ENCODE measurements around the gene SCAI.

Gene SCAI

DNA sequence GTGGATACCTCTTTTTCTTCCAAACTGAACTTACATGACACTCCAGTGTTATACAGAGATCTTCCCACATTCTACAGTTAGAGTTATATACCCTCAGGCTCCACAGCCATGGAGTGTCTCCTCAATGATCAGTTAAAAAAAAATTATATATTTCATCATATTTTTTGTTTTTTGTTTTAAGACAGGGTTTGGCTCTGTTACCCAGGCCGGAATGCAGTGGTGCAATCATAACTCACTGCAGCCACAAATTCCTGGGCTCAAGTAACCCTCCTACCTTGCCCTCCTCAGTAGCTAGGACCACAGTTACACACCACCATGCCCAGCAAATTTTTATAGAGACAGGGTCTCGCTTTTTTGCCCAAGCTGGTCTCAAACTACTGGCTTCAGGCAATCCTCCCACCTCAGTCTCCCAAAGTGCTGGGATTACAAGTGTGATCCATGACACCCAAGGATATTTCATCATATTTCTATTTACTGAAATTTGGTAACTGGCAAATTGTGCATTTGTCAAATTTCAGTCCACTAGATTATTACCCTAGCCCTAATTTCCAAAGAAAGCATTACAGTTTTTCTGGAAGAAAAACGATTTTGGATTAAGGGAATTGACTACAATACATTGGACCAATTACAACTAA is 18.1 kb upstream of the SCAI start:
- no peak for TF ChIP-seq ZNF274 (IDR thresholded peaks at IDR 0.05; ENCODE audit: low read depth, low read length)
- no peak overlapping the region for H3K4me3 ChIP-seq (ENCODE audit: low read length)

DNA sequence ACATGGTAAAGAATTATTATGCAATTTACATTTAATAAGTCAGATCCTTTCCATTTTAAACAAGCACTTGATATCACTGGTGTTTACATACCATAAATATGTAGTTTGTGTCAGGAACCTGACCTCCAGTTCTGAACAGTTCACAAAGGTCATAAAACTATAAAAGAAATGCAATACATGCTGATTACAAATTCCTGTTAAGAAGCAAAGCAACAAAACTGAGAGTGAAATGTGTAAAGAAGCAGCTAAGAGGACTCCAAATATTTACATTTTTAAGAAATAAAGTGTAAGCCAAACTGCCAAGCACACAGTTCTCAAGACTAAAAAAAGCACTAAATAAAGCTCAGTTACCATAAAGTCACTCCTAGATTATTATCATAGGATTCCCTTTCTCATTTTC is 17.4 kb upstream of the SCAI start:
- TF ChIP-seq ZNF274 (IDR thresholded peaks at IDR 0.05; ENCODE audit: low read depth, low read length): no peak
- no peak overlapping the region for H3K4me3 ChIP-seq (ENCODE audit: low read length)

DNA sequence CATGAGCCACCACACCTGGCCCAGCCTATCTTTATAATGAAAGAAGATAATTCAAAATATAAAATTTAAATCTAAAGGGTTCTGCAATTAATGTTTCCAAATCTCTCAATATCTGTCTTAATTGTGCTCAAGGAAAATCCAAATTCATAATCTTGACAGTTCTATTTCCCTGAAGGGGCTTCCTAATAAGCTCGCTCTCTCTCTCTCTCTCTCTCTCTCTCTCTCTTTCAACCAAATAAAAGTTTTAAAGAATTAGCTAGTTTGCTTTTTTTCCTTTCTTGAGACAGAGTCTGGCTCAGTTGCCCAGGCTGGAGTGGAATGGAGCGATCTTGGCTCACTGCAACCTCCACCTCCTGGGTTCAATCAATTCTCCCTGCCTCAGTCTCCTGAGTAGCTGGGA is 13.2 kb upstream of the SCAI start:
- no peak overlapping the region for H3K4me3 ChIP-seq (ENCODE audit: low read length)
- no peak for TF ChIP-seq ZNF274 (IDR thresholded peaks at IDR 0.05; ENCODE audit: low read depth, low read length)

DNA sequence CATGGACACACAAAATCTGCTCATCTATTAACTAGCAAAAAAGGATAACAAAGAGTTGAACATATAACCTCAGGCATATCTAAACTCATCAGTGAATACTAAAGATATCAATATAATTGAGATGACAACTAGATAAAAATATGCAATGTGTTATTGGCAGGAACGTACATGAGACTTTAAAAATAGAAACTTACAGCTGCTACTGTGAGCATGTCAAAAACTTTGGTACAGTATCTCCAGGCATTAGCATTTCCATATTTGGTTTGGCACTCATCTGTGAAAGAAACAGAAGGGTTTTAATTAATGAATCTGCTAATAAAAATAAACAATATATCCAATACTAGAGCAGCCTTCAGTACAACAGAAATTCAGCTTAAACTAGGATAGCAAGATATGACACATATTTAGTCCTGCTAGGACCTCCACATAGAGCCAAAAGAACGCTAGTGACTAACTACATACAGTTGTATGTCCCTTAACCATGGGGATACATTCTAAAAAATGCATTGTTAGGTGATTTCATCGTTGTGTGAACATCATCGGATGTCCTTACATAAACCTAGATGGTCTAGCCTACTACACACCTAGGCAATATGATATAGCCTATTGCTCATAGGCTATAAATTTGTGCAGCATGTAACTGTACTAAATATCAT is 10.5 kb upstream of the SCAI start:
- H3K4me3 ChIP-seq (ENCODE audit: low read length): no peak overlapping the region
- TF ChIP-seq ZNF274 (IDR thresholded peaks at IDR 0.05; ENCODE audit: low read depth, low read length): no peak

DNA sequence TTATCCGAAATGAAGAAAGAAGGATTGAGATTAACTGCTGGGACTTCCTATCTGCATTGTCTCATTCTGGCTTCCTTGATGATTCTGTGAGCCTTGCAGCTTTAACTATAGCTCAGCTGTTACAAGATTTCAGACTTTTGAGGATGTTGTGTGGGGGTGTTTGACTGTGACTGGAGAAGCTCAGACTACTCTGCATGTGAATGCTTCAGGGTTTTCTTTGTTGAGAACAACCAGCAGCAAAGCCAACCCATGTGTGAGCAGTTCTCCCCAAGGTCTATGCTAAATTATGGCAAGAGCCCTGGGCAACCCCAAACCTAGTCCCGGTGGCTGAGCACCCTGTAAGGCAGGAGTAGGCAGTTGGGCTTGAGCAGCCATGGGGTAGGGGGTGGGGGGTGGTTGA is 8.4 kb upstream of the SCAI start:
- no peak for TF ChIP-seq ZNF274 (IDR thresholded peaks at IDR 0.05; ENCODE audit: low read depth, low read length)
- H3K4me3 ChIP-seq (ENCODE audit: low read length): no peak overlapping the region

DNA sequence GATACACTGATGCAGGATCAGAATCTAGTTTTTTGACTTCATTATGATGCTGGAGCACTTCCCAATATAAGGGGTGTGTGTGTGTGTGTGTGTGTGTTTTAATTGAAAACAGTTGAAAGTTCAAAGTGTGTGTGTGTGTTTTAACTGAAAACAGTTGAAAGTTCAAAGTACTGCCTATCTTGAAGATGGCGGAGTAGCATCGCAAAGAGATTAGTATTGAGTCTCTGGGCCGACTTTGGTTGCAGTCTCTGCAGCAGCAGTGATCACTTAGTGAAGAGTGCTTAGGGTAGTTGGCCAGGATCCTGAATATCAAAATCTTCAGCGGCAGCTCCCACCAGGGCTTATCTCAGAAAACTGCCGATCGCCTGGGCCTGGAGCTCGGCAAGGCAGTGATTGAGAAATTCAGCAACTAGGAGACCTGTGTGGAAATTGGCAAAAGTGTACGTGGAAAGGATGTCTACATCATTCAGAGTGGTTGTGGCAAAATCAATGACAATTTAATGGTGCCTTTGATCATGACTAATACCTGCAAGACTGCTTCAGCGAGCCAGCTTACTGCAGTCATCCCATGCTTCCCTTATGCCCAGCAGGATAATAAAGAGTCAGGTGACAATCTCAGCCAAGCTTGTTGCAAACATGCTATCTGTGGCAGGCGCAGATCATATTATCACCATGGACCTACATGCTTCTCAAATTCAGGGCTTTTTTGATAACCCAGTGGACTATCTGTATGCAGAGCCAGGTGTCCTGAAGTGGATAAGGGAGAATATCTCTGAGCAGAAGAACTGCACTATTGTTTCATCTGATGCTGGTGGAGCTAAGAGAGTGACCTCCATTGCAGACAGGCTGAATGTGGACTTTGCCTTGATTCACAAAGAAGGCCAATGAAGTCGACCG is 7.3 kb upstream of the SCAI start:
- no peak for TF ChIP-seq ZNF274 (IDR thresholded peaks at IDR 0.05; ENCODE audit: low read depth, low read length)
- H3K4me3 ChIP-seq (ENCODE audit: low read length): no peak overlapping the region

DNA sequence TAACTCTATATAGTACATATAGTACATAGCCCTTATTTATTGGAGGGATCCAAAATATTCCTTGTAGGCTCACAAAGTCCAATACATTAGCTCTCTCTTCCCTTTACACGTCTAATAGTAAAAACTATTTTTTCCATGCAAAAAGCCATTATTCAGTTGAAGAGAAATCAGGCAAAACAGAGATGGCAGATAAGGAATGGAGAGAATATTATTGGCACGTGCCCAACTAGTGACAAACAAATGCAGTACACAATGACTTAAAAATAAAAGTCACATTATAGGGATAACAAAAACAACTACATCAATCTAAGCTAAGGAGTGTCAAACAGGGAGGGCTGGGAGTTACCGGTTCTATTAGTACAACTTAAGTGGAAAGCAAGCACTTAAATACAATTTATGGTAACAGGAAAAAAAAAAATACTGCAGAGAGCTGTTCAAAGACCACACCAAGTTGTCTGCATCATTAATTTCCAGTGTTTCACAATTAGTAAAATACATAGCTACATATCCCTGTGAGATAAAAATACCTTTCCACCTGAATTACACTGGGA is 4.1 kb upstream of the SCAI start:
- no peak overlapping the region for H3K4me3 ChIP-seq (ENCODE audit: low read length)
- no peak for TF ChIP-seq ZNF274 (IDR thresholded peaks at IDR 0.05; ENCODE audit: low read depth, low read length)

DNA sequence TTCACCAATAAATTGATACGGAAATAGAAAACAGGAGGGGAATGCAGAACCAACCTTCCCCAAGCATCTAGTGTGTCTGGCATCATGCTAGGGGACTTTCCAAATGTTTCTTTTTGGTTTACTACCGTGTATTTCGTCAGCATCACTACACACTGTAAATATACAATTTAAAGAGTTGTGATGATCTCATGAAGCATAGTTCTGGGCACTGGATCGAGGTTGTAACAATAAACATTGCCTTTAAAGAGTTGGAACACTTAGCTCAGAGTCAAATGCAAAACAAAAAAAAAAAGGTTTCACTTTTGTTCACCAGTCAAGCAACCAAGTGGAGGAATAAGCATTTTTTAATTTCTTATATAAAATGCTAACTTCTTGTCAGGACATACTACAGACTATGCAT is 2.9 kb upstream of the SCAI start:
- H3K4me3 ChIP-seq (ENCODE audit: low read length): no peak overlapping the region

DNA sequence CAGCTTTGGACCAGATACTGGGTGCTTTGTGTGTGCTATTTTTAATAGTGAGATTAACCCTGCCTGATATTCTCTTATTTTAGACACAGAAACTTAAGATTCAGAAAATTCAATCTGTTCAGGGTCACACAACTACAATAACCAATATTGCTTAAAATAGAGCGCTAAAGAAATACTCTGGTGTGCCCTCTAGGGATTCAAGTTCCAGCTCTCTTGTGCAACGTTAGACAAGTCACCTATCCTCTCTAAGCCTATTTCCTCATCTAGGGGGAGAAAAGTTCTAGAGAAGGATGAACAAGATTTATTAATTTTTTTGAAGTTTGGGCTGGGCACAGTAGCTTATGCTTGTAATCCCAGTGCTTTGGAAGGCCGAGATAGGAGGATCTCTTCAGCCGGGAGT is 2.1 kb upstream of the SCAI start:
- no peak overlapping the region for H3K4me3 ChIP-seq (ENCODE audit: low read length)
- no peak for TF ChIP-seq ZNF274 (IDR thresholded peaks at IDR 0.05; ENCODE audit: low read depth, low read length)

More for the DNA sequence above, 2.9 kb upstream of the SCAI start:
- no peak for TF ChIP-seq ZNF274 (IDR thresholded peaks at IDR 0.05; ENCODE audit: low read depth, low read length)

DNA sequence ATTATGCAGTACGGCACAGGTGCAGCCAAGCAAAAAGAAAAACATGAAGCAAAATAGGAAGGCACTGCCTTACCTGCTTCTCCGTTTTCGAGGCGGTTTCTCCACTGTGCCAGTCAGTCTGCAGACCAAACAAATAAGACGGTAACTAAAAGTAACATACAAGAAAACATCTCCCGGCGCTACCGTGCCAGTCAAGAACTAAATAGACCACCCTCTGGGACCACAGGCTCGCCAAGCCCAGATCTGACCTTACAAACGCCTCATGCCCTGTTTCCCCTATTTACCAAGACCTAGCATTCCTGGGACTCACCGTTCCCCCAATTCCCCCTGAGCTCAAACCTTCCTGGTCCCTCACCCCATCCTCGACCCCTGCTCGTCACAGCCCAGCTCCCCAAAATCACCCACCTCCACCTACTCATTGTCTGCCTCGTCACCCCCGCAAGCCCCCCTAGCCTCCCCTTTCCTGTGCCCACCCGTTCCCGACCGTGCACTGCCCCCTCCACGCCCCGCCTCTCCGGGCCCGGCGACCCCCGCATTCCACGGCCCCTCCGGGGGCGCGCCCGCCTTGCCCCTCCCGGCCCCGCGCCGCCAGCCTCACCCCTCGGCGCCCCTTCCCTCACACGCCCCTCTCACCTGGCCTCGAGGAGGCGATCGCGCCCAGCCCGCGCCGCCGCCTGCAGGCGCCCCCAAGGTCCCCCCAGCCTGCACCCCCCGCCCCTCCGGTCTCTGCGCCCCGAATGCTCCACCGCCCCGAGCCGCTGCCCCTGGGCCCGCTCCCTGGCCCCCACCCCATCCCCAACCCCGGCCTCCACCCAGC is 560 bp downstream of the SCAI start:
- peak overlapping the region; percentile 79 for H3K4me3 ChIP-seq (ENCODE audit: low read length)
- no peak for TF ChIP-seq ZNF274 (IDR thresholded peaks at IDR 0.05; ENCODE audit: low read depth, low read length)

DNA sequence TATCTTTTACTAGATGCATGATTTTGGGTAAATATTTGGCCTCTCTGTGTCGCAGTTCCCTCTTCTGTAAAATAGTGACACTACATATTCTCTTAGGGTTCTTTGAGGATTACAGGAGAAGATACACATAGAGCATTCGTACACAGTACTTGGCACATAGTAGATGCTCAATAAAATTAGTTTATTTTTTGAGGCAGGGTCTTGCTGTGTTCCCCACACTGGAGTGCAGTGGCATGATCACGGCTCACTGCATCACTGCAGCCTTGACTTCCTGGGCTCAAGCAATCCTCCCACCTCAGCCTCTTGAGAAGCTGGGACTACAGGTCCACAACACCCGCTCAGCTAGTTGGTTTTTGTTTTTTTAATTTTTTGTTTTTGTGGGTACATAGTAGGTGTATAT is 1.6 kb downstream of the SCAI start:
- TF ChIP-seq ZNF274 (IDR thresholded peaks at IDR 0.05; ENCODE audit: low read depth, low read length): no peak
- H3K4me3 ChIP-seq (ENCODE audit: low read length): no peak overlapping the region

DNA sequence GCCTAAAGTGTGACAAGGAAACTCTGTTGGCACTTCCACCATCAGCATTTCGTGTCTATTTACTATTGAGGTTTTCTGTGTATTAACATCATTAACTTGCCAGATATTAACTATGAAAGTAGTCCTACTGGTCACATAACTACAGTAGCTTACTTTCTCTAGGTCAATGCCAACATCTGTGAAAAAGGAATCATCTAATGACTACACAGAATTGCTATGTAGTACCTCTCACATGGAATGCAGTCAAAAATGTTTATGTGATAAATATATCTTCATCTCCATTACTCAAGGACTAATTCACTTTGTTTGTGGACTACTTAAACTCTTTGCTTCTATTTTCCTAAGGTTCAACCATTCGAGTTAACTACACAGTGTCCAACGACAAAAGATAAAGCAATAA is 2.1 kb downstream of the SCAI start:
- no peak overlapping the region for H3K4me3 ChIP-seq (ENCODE audit: low read length)
- no peak for TF ChIP-seq ZNF274 (IDR thresholded peaks at IDR 0.05; ENCODE audit: low read depth, low read length)

DNA sequence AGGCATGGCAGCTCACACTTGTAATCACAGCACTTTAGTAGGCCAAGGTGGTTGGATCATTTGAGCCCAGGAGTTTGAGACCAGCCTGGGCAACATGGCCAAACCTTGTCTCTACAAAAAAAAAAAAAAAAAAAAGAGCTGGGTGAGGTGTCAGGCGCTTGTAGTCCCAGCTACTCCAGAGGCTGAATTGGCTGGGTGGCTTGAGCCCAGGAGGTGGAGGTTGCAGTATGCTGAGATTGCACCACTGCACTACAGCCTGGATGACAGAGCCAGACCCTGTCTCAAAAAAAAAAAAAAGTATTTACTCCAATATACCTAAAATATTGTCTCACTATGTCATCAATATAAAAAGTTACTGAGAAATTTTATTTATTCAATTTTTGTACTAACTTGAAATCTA is 2.8 kb downstream of the SCAI start:
- no peak overlapping the region for H3K4me3 ChIP-seq (ENCODE audit: low read length)

DNA sequence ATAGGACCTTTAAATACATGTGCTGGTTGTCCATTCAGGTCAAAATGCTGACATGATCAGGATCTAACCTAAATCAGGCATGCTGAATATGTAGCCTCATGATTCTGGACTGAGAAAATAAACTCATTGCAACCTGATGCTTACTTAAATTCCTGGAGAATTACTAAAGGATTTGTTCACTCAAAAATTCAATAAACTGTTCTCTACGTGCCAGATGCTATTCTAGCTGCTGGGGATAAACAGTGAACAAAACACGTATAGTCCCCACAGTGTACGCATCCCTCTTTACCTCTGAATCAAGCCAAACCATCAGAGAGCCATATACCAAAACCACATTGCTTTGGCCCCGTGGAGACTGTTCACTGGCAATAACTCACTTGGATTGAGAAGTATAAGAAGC is 6.1 kb downstream of the SCAI start:
- H3K4me3 ChIP-seq (ENCODE audit: low read length): no peak overlapping the region
- no peak for TF ChIP-seq ZNF274 (IDR thresholded peaks at IDR 0.05; ENCODE audit: low read depth, low read length)

More for the DNA sequence above, 2.8 kb downstream of the SCAI start:
- no peak for TF ChIP-seq ZNF274 (IDR thresholded peaks at IDR 0.05; ENCODE audit: low read depth, low read length)
